ENCODE measurements around the gene TIMP4.

Gene TIMP4

DNA sequence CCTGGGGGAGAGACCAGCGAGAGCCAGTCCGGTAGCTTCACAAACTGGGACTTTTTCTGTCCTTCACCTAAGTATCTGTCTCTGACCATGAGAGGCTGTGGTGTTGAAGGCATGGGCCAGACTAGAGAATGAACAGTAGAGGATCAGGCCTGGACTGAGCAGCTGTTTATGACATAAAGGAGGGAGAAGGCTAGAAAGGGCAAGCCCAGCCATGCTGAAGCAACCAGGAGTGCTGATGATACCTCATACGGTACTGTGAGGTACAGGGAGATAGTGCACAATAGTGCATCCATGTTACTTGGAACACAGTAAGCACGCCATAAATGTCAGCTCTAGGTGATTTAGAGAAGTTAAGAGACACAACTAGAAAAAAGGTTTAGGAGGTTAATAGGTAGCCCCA is 22.6 kb upstream of the TIMP4 start:
- no peak overlapping the region for H3K4me3 ChIP-seq (ENCODE audit: control insufficient read depth, low read depth, low read length)
- no peak for DNase-seq (ENCODE audit: low read depth)
- TF ChIP-seq, protein P1, sequence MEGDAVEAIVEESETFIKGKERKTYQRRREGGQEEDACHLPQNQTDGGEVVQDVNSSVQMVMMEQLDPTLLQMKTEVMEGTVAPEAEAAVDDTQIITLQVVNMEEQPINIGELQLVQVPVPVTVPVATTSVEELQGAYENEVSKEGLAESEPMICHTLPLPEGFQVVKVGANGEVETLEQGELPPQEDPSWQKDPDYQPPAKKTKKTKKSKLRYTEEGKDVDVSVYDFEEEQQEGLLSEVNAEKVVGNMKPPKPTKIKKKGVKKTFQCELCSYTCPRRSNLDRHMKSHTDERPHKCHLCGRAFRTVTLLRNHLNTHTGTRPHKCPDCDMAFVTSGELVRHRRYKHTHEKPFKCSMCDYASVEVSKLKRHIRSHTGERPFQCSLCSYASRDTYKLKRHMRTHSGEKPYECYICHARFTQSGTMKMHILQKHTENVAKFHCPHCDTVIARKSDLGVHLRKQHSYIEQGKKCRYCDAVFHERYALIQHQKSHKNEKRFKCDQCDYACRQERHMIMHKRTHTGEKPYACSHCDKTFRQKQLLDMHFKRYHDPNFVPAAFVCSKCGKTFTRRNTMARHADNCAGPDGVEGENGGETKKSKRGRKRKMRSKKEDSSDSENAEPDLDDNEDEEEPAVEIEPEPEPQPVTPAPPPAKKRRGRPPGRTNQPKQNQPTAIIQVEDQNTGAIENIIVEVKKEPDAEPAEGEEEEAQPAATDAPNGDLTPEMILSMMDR (conservative IDR thresholded peaks at IDR 0.05; ENCODE audit: control insufficient read depth, insufficient read depth, low read depth, low read length) = no peak

DNA sequence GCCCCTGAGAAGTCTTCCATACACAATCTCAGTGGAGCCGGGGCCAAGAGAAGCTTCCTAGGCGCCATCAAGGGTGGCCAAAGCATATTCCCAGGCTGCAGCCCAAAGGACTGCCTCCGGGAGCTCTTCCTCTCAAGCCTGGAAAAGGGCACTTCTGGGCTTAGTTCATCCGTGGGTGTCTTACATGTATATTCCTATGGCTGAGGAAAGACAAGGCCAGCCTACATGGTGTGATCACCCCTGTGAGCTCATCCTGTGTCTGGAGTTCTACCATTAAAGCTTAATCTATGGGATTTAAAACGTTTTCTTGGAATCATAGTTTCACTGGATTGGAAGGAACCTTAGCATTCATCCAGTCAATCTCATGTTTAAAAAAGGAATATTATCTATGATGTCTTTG is 21.9 kb upstream of the TIMP4 start:
- no peak for DNase-seq (ENCODE audit: low read depth)

DNA sequence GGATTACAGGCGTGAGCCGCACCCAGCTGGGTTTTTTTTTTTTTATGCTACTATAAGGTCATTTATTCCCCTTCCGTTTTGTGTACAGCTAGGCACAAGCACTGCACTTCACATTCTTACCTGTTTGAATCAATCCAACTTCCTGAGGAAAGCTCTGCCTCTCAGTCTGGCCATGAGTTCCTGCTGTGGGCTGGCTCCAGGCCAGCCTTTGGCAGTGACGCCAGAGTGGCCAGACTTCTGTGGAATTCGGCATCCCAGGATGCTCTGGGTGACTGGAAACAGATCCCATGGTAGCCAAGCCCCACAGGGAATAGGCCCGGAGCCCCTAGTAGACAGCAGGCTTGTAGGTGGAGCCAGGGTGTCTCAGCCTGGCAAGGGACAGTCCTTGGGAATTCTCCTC is 21.5 kb upstream of the TIMP4 start:
- DNase-seq (ENCODE audit: low read depth) = peak; percentile 71
- TF ChIP-seq, protein P1 (conservative IDR thresholded peaks at IDR 0.05; ENCODE audit: control insufficient read depth, insufficient read depth, low read depth, low read length) = no peak

More for the DNA sequence above, 21.9 kb upstream of the TIMP4 start:
- no peak overlapping the region for H3K4me3 ChIP-seq (ENCODE audit: control insufficient read depth, low read depth, low read length)
- TF ChIP-seq, protein P1 (conservative IDR thresholded peaks at IDR 0.05; ENCODE audit: control insufficient read depth, insufficient read depth, low read depth, low read length) = no peak

DNA sequence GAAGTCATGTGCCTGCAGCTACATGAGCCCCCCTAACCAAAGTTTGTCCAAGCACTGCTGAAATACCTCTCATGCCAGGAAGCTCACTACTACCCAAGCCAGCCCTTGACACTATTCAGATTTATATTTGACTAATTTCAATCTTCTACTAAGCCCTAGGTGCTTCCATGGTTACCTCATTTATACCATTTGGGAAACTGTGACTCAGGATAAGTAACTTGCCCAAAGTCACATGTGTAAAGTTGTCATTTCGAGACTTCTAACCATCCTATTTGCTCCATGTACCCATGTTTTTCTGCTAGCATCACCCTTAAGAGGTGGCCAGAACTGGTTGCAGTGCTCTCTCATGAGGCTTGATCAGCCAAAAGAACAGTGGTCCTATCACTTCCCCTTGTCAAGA is 20.7 kb upstream of the TIMP4 start:
- TF ChIP-seq, protein P1 (conservative IDR thresholded peaks at IDR 0.05; ENCODE audit: control insufficient read depth, insufficient read depth, low read depth, low read length) = no peak
- no peak for DNase-seq (ENCODE audit: low read depth)

More for the DNA sequence above, 21.5 kb upstream of the TIMP4 start:
- no peak overlapping the region for H3K4me3 ChIP-seq (ENCODE audit: control insufficient read depth, low read depth, low read length)

DNA sequence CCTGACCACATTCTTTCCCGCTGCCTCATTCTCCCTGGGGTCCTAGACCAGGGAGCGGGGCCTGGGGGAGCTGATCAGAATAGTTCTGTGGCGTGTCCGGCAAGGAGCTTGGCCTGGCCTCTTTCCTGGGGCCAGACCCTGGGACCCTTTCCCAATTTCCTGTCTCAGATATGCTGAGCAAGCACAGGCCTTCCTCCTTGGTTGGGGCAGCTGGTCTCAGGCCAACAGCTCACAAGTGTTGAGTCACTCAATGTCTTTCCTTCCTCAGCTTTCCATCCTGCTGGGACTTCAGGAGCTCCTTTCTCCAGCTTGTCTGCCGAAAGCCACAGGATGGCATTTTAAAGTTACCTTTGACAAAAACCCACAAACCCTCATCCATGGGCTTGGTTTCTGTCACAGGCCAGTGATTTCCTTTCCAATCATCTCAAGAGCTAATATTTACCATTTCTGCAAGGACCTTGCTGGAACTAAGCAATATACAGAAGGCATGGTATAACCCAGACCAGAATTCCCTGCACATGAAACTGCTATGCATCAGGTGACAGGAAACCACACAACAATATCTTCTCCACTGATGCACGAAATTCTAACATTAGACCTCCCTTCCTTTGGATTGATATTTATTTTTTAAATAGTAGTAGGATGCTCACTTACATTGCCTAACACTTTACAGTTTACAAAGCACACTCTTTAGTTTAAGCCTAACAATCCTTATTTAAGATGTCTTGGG is 19.5 kb upstream of the TIMP4 start:
- H3K4me3 ChIP-seq (ENCODE audit: control insufficient read depth, low read depth, low read length) = no peak overlapping the region
- TF ChIP-seq, protein P1 (conservative IDR thresholded peaks at IDR 0.05; ENCODE audit: control insufficient read depth, insufficient read depth, low read depth, low read length) = no peak
- DNase-seq (ENCODE audit: low read depth) = peak; percentile 90

More for the DNA sequence above, 20.7 kb upstream of the TIMP4 start:
- no peak overlapping the region for H3K4me3 ChIP-seq (ENCODE audit: control insufficient read depth, low read depth, low read length)

DNA sequence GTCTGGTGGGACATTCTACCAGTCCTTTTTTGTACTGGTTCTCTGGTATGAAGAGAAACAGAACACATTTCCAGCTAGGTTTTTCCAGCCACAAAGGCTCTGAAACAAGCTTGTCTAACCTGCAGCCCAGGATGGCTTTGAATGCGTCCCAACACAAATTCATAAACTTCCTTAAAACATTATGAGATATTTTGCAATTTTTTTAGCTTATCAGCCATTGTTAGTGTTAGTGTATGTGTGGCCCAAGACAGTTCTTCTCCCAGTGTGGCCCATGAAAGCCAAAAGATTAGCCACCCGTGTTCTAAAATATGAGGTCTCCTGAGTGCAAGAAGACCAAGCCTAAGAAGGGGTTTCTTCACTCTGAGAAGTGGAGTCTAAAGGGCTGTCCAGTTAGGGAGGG is 18.4 kb upstream of the TIMP4 start:
- no peak overlapping the region for H3K4me3 ChIP-seq (ENCODE audit: control insufficient read depth, low read depth, low read length)
- DNase-seq (ENCODE audit: low read depth) = no peak
- TF ChIP-seq, protein P1 (conservative IDR thresholded peaks at IDR 0.05; ENCODE audit: control insufficient read depth, insufficient read depth, low read depth, low read length) = no peak
